Calu3 (cell line): ENCODE data around the gene SWSAP1. TPM values are rescaled to one million over a fixed set of nuclear protein-coding genes. Genes with fewer than 3 reads are reported as not detected.

Source experiments
- BruUV-seq: library from RNA; stranded (reverse); fragments of 400-500 nt; replicated peaks from 2 replicates; lab custom pipeline; 2021; lab: Mats Ljungman, UMichigan
- CTCF ChIA-PET: fragments of 300-600 bp; sonication (Branson Sonifier 250); formaldehyde crosslinking; loops from one replicate; lab custom pipeline; 2022; ENCODE audit warnings: antibody characterized with exemption; lab: Charles Lee
- DNase-seq: peaks from one replicate; pipeline ENCODE4 v3.0.0; 2022
- H3K27ac Mint-ChIP-seq: one replicate; pipeline ENCODE4 v1.8.0; 2022; ENCODE audit warnings: mixed read lengths; ENCODE audit not compliant: unreplicated experiment
- H3K27me3 Mint-ChIP-seq: one replicate; pipeline ENCODE4 v1.8.0; 2022; ENCODE audit warnings: mixed read lengths; ENCODE audit not compliant: unreplicated experiment
- H3K36me3 Mint-ChIP-seq: one replicate; pipeline ENCODE4 v1.8.0; 2022; ENCODE audit warnings: mild to moderate bottlenecking, moderate library complexity, mixed read lengths; ENCODE audit not compliant: insufficient read depth, unreplicated experiment
- H3K4me1 Mint-ChIP-seq: one replicate; pipeline ENCODE4 v1.8.0; 2022; ENCODE audit warnings: mild to moderate bottlenecking, low read depth, mixed read lengths; ENCODE audit not compliant: unreplicated experiment
- H3K4me3 Mint-ChIP-seq: one replicate; pipeline ENCODE4 v1.8.0; 2022; ENCODE audit warnings: mild to moderate bottlenecking, low read depth, moderate library complexity, mixed read lengths; ENCODE audit not compliant: unreplicated experiment
- H3K9me3 Mint-ChIP-seq: one replicate; pipeline ENCODE4 v1.8.0; 2022; ENCODE audit warnings: low read depth, mixed read lengths; ENCODE audit not compliant: unreplicated experiment
- CTCF ChIP-seq: fragments of 200-600 bp; IDR thresholded peaks from one replicate; pipeline ENCODE4 v1.8.0; 2022; ENCODE audit warnings: antibody characterized with exemption; ENCODE audit not compliant: unreplicated experiment
- intact Hi-C: fragments of 100-400 bp; cut with micrococcal nuclease; formaldehyde crosslinking; loops from one replicate; pipeline ENCODE4 v1.10.0; 2022; ENCODE audit not compliant: unreplicated experiment
- total RNA-seq: library from RNA; stranded (reverse); gene quantifications from 2 replicates; pipeline ENCODE4 v1.2.3, GENCODE V29; 2022

SWSAP1 gene
- total RNA-seq, 1 experiment from 2014 or later = 1.7 TPM

- H3K4me3 Mint-ChIP-seq = peak overlapping the region; percentile 62
- peaks cover 8% of the 10 kb centered on the region for H3K4me1 Mint-ChIP-seq
- no peaks in the 10 kb centered on the region for H3K9me3 Mint-ChIP-seq
- no peak for DNase-seq
- CTCF ChIA-PET = no interaction called here
- no peak overlapping the region for H3K27ac Mint-ChIP-seq
- BruUV-seq = no TSS peak
- no peak for TF ChIP-seq CTCF
- peaks cover 27% of the 10 kb centered on the region for H3K36me3 Mint-ChIP-seq
- intact Hi-C loops = no loop called here
- peaks cover 37% of the 10 kb centered on the region for H3K27me3 Mint-ChIP-seq
Measured at GRCh38 chr19:11356676-11357550, 17.6 kb upstream of the SWSAP1 start.

GRCh38 chr19:11359421-11359820 is 15.0 kb upstream of the SWSAP1 start:
- intact Hi-C loops = no loop called here
- Mint-ChIP-seq H3K4me1 (peaks cover 8% of the 10 kb centered on the region), H3K36me3 (peaks cover 25% of the 10 kb centered on the region), H3K27me3 (peaks cover 37% of the 10 kb centered on the region), H3K9me3 (no peaks in the 10 kb centered on the region), H3K27ac (no peak overlapping the region), H3K4me3 (no peak overlapping the region)
- no peak for TF ChIP-seq CTCF
- CTCF ChIA-PET = no interaction called here
- BruUV-seq = no TSS peak
- DNase-seq = no peak

GRCh38 chr19:11361037-11361770 is 13.3 kb upstream of the SWSAP1 start:
- intact Hi-C loops = no loop called here
- Mint-ChIP-seq H3K9me3 (no peaks in the 10 kb centered on the region), H3K36me3 (peaks cover 11% of the 10 kb centered on the region), H3K4me1 (peaks cover 1% of the 10 kb centered on the region), H3K27ac (no peak overlapping the region), H3K27me3 (peaks cover 27% of the 10 kb centered on the region), H3K4me3 (no peak overlapping the region)
- TF ChIP-seq CTCF = no peak
- CTCF ChIA-PET = interaction anchor here (0.6 kb wide), 1 partner anchor 20 kb away, joined by 3 read pairs; no protein-coding TSS in a partner anchor
- no TSS peak for BruUV-seq
- no peak for DNase-seq

GRCh38 chr19:11361771-11362731 is 12.4 kb upstream of the SWSAP1 start:
- Mint-ChIP-seq H3K27me3 (peaks cover 24% of the 10 kb centered on the region), H3K27ac (no peak overlapping the region), H3K36me3 (peaks cover 11% of the 10 kb centered on the region), H3K4me3 (no peak overlapping the region), H3K9me3 (no peaks in the 10 kb centered on the region), H3K4me1 (no peaks in the 10 kb centered on the region)
- CTCF ChIA-PET = interaction anchor here (0.6 kb wide), 1 partner anchor 19 kb away, joined by 3 read pairs; no protein-coding TSS in a partner anchor
- BruUV-seq = no TSS peak
- no peak for TF ChIP-seq CTCF
- intact Hi-C loops = no loop called here
- no peak for DNase-seq
